Aorta (tissue), 5 donors: ENCODE measurements around the gene TTLL13. TPM values are rescaled to one million over a fixed set of nuclear protein-coding genes. Genes with fewer than 3 reads are reported as not detected.
A peak's percentile ranks its signal among the peaks of the same experiment; 100 is the strongest.

Experiments used
- ATAC-seq: fragments of 200-7000 bp; cut with Tn5 transposase; one replicate; pipeline ENCODE4 v1.9.1; 2022; ENCODE audit warnings: moderate library complexity; ENCODE audit not compliant: low FRiP score
- DNase-seq, 2 donors: peaks; one replicate each; pipeline ENCODE4 v3.0.0-alpha.2; 2020
- H3K27ac ChIP-seq, 2 donors: one replicate each; pipeline ENCODE4 v1.5.1; 2013; ENCODE audit warnings: low read length in 2 of 2, mild to moderate bottlenecking in 2 of 2, moderate library complexity in 2 of 2, control low read depth in 1 of 2, inconsistent platforms in 1 of 2, low read depth in 1 of 2
- H3K27me3 ChIP-seq, 2 donors: one replicate each; pipeline ENCODE4 v1.6.1; 2013; ENCODE audit warnings: control low read depth in 1 of 2, low read length in 1 of 2, mild to moderate bottlenecking in 1 of 2, moderate library complexity in 1 of 2; ENCODE audit not compliant: insufficient read depth in 2 of 2, control insufficient read depth in 1 of 2
- H3K36me3 ChIP-seq, 2 donors: one replicate each; pipeline ENCODE4 v1.6.1; 2013; ENCODE audit warnings: control low read depth in 1 of 2, low read length in 1 of 2, mild to moderate bottlenecking in 1 of 2; ENCODE audit not compliant: insufficient read depth in 2 of 2, control insufficient read depth in 1 of 2
- H3K4me1 ChIP-seq, 2 donors: one replicate each; pipeline ENCODE4 v1.6.1; 2013; ENCODE audit warnings: low read length in 2 of 2, control low read depth in 1 of 2, mild to moderate bottlenecking in 1 of 2, moderate library complexity in 1 of 2; ENCODE audit not compliant: insufficient read depth in 2 of 2, control insufficient read depth in 1 of 2
- H3K4me3 ChIP-seq, 2 donors: one replicate each; pipeline ENCODE4 v1.5.1; 2013; ENCODE audit warnings: low read length in 2 of 2, control low read depth in 1 of 2, mild to moderate bottlenecking in 1 of 2
- H3K9me3 ChIP-seq: one replicate; pipeline ENCODE4 v1.6.1; 2013; ENCODE audit warnings: mild to moderate bottlenecking, low read length; ENCODE audit not compliant: control insufficient read depth
- WGBS, 2 donors: extraction: QIAGEN DNeasy Blood & Tissue Kit; methylation state at CpG; one replicate each; pipeline ENCODE4 v1.1.7; 2013; 5-methylcytosine and 5-hydroxymethylcytosine counted together
- intact Hi-C, 2 donors: fragments of 100-400 bp; cut with DNase I; formaldehyde crosslinking; loops; one replicate each; pipeline versions ENCODE4 v1.14.2 to v1.15.0; 2022
- polyA plus RNA-seq, 2 donors: library from polyadenylated mRNA; stranded (reverse); fragments of 200-250 nt; gene quantifications; one replicate each; pipeline ENCODE4 v1.2.3, GENCODE V29; 2013
- total RNA-seq, 2 donors: library from RNA; stranded (reverse); fragmentation: NEBNext Ultra II Directional; extraction: Animal tissue kit (Norgen Biotek cat#: 25700); gene quantifications; one replicate each; pipeline ENCODE4 v1.2.1, GENCODE V29; 2021
- donor health status: healthy with polysubstance abuse.
- donor health status: Bipolar disorder and iron deficiency.
- donor health status: DM: no; HTN: no; CAD: no.
- donor health status: DM: no; HTN: no; CAD: no.
- donor health status: DM: yes; HTN: yes; CAD: no.

The TTLL13 gene
- total and polyA plus RNA-seq, 4 donors = not detected

- DNase-seq (no peak), ATAC-seq (no peak)
- intact Hi-C loops = no loop called here
- 96% methylated on average over 17 of the region's 17 CpGs for WGBS, 2 donors
- H3K4me1 ChIP-seq = no peaks in the 10 kb centered on the region
- no peaks in the 10 kb centered on the region for H3K9me3 ChIP-seq
- H3K4me3 ChIP-seq = no peak overlapping the region
- H3K27ac ChIP-seq = no peak overlapping the region
- no peaks in the 10 kb centered on the region for H3K27me3 ChIP-seq
- H3K36me3 ChIP-seq = no peaks in the 10 kb centered on the region
These were observed 24.3 kb upstream of the TTLL13 start for GRCh38 chr15:90225047-90225446.

- WGBS, 2 donors = 90 to 94% methylated on average over 18 of the region's 18 CpGs
- H3K27ac ChIP-seq = no peak overlapping the region
- no peaks in the 10 kb centered on the region for H3K27me3 ChIP-seq
- H3K4me3 ChIP-seq = no peak overlapping the region
- H3K36me3 ChIP-seq = no peaks in the 10 kb centered on the region
- no peak for DNase-seq
- no peaks in the 10 kb centered on the region for H3K4me1 ChIP-seq
- no peak for ATAC-seq
- intact Hi-C loops = no loop called here
- H3K9me3 ChIP-seq = no peaks in the 10 kb centered on the region
These were observed 23.7 kb upstream of the TTLL13 start for GRCh38 chr15:90225504-90226234.

GRCh38 chr15:90227336-90227735, 22.0 kb upstream of the TTLL13 start:
- no peaks in the 10 kb centered on the region for H3K36me3 ChIP-seq

GRCh38 chr15:90227816-90228772, 21.3 kb upstream of the TTLL13 start:
- Histone ChIP-seq H3K9me3 (no peaks in the 10 kb centered on the region), H3K4me1 (no peaks in the 10 kb centered on the region), H3K4me3 (no peak overlapping the region), H3K27me3 (no peaks in the 10 kb centered on the region), H3K36me3 (no peaks in the 10 kb centered on the region), H3K27ac (no peak overlapping the region)
- no peak for DNase-seq
- WGBS, 2 donors = 86 to 89% methylated on average over 38 of the region's 38 CpGs
- ATAC-seq = no peak
- intact Hi-C loops = no loop called here

More at GRCh38 chr15:90227336-90227735, 22.0 kb upstream of the TTLL13 start:
- intact Hi-C loops = no loop called here
- H3K27ac ChIP-seq = no peak overlapping the region
- no peaks in the 10 kb centered on the region for H3K27me3 ChIP-seq
- H3K4me1 ChIP-seq = no peaks in the 10 kb centered on the region
- whole genome bisulfite sequencing, 2 donors = 81 to 92% methylated on average over 7 of the region's 7 CpGs
- ATAC-seq (no peak), DNase-seq (no peak)
- H3K9me3 ChIP-seq = no peaks in the 10 kb centered on the region
- H3K4me3 ChIP-seq = no peak overlapping the region

DNA sequence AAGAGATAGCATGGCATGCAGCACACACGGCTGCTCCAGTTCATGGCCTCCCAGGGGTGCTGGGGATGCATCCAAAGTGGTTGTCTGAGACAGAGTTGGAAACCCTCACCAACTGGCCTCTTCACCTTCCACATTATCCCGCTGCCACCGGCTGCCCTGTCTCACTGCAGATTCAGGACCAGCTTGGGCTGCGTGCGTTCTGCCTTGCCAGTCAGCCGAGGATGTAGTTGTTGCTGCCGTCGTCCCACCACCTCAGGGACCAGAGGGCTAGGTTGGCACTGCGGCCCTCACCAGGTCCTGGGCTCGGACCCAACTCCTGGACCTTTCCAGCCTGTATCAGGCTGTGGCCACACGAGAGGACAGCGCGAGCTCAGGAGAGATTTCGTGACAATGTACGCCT, 20.4 kb upstream of the TTLL13 start:
- Histone ChIP-seq H3K4me1 (no peaks in the 10 kb centered on the region), H3K27ac (no peak overlapping the region), H3K4me3 (no peak overlapping the region), H3K27me3 (no peaks in the 10 kb centered on the region), H3K36me3 (no peaks in the 10 kb centered on the region), H3K9me3 (no peaks in the 10 kb centered on the region)
- no peak for ATAC-seq
- no peak for DNase-seq
- intact Hi-C loops = no loop called here
- WGBS, 2 donors = 86 to 87% methylated on average over 15 of the region's 15 CpGs

DNA sequence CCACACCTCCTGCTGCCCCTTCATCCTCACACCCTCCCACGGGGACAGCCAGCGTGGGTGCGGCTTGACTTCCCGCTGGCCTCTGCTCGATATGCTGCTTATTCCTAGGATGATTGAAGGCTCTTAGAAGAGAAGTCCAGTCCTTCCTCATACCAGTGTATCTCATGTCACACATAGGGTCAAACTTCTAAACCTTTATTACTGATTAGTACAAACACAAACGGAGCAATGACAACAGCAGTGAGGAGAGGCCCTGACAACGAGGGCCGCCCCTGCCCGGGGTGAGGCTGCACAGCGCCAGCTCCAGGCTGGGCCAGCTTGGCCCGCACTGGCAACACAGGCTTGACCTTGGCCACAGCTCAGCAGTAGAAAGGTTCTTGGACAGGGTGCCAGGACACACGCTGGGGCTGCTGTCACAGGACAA, 19.3 kb upstream of the TTLL13 start:
- no peak overlapping the region for H3K27ac ChIP-seq
- H3K36me3 ChIP-seq = no peaks in the 10 kb centered on the region

GRCh38 chr15:90230610-90231009, 18.7 kb upstream of the TTLL13 start:
- 83 to 86% methylated on average over 8 of the region's 8 CpGs for WGBS, 2 donors
- no peaks in the 10 kb centered on the region for H3K9me3 ChIP-seq
- H3K4me3 ChIP-seq = no peak overlapping the region
- H3K4me1 ChIP-seq = no peaks in the 10 kb centered on the region
- no peak for ATAC-seq
- no peak overlapping the region for H3K27ac ChIP-seq
- intact Hi-C loops = loop anchor here in 1 of 2 donors (5.0 kb wide), 1 partner anchor 37 kb away; the partner anchor contains the start of gene NGRN
- H3K36me3 ChIP-seq = no peaks in the 10 kb centered on the region
- no peak for DNase-seq
- H3K27me3 ChIP-seq = no peaks in the 10 kb centered on the region

More for the DNA sequence above, 19.3 kb upstream of the TTLL13 start:
- intact Hi-C loops = loop anchor here in 1 of 2 donors (5.0 kb wide), 1 partner anchor 37 kb away; the partner anchor contains the start of gene NGRN
- H3K27me3 ChIP-seq = no peaks in the 10 kb centered on the region
- ATAC-seq (no peak), DNase-seq (no peak)
- 39 to 40% methylated on average over 12 of the region's 12 CpGs for WGBS, 2 donors
- no peaks in the 10 kb centered on the region for H3K9me3 ChIP-seq
- H3K4me3 ChIP-seq = no peak overlapping the region
- H3K4me1 ChIP-seq = no peaks in the 10 kb centered on the region

GRCh38 chr15:90231028-90232017, 18.0 kb upstream of the TTLL13 start:
- ATAC-seq = no peak
- no peaks in the 10 kb centered on the region for H3K36me3 ChIP-seq

More at GRCh38 chr15:90231028-90232017, 18.0 kb upstream of the TTLL13 start:
- 77 to 78% methylated on average over 27 of the region's 27 CpGs for WGBS, 2 donors
- H3K27me3 ChIP-seq = no peaks in the 10 kb centered on the region
- no peaks in the 10 kb centered on the region for H3K4me1 ChIP-seq
- DNase-seq = peak in 1 of 2 donors; percentile 68
- no peak overlapping the region for H3K4me3 ChIP-seq
- H3K9me3 ChIP-seq = no peaks in the 10 kb centered on the region
- intact Hi-C loops = loop anchor here in 1 of 2 donors (5.0 kb wide), 1 partner anchor 36 kb away; the partner anchor contains the start of gene NGRN
- H3K27ac ChIP-seq = no peak overlapping the region
